Measurements from ENCODE around the gene LIN28A. TPM values are rescaled to one million over a fixed set of nuclear protein-coding genes. Genes with fewer than 3 reads are reported as not detected.

Gene LIN28A
- total and polyA plus RNA-seq, 10 of the 15 experiments (the other 5 are each of a cell fraction or from before 2014, with no cell fraction given), result 0.13 to 0.59 (median 0.30) TPM; not detected in 7

- Histone ChIP-seq H3K4me3 (no peak overlapping the region), H3K9me3 (replicated peaks; ENCODE audit: control insufficient read depth, insufficient read depth, low read length) (no peaks in the 10 kb centered on the region), H3K4me1 (ENCODE audit: control insufficient read depth, insufficient read depth, low read length) (no peaks in the 10 kb centered on the region), H3K27ac (ENCODE audit: control insufficient read depth, insufficient read depth) (no peak overlapping the region), H3K36me3 (ENCODE audit: control insufficient read depth in 2 of 2, insufficient read depth in 2 of 2, low read length in 1 of 2) (peaks cover 4 to 19% of the 10 kb centered on the region in 2 experiments; a peak in 3 of 4 replicates), H2AFZ (ENCODE audit: control insufficient read depth, low read depth, low read length) (no peak overlapping the region), H3K4me2 (ENCODE audit: control insufficient read depth, insufficient read depth) (no peak overlapping the region), H3K27me3 (replicated peaks in 1 of 2; ENCODE audit: control insufficient read depth in 2 of 2, insufficient read depth in 2 of 2, low read length in 1 of 2) (no peaks in the 10 kb centered on the region), H4K20me1 (ENCODE audit: control insufficient read depth, insufficient read depth) (no peaks in the 10 kb centered on the region), H3K9ac (ENCODE audit: control insufficient read depth, insufficient read depth, low read length) (no peak overlapping the region), H3K79me2 (ENCODE audit: control insufficient read depth, insufficient read depth, low read length) (no peaks in the 10 kb centered on the region)
- TF ChIP-seq ZNF592 (IDR thresholded peaks at IDR 0.05) (no peak), MYB (IDR thresholded peaks at IDR 0.05; ENCODE audit: borderline replicate concordance, low read depth, low read length) (no peak), IRF4 (IDR thresholded peaks at IDR 0.05; ENCODE audit: low read depth, low read length) (no peak), NR2C2 (IDR thresholded peaks at IDR 0.05; ENCODE audit: borderline replicate concordance, control insufficient read depth, insufficient read length, low read depth) (no peak), RELA (IDR thresholded peaks at IDR 0.05; ENCODE audit: borderline replicate concordance, partially characterized antibody) (no peak), JUND (IDR thresholded peaks at IDR 0.05; ENCODE audit: low read depth, low read length) (no peak), MTA2 (IDR thresholded peaks at IDR 0.05; ENCODE audit: low read depth) (no peak), CHD1 (IDR thresholded peaks at IDR 0.05; ENCODE audit: low read depth, low read length) (no peak), JUNB (IDR thresholded peaks at IDR 0.05) (no peak), ASH2L (IDR thresholded peaks at IDR 0.05; ENCODE audit: borderline replicate concordance, low read depth) (no peak), KDM1A (IDR thresholded peaks at IDR 0.05; ENCODE audit: borderline replicate concordance) (no peak), ATF3 (IDR thresholded peaks at IDR 0.05; ENCODE audit: borderline replicate concordance, extremely low read depth, low read depth, low read length) (no peak), RAD21 (IDR thresholded peaks at IDR 0.05; ENCODE audit: insufficient read depth, low read depth, low read length) (no peak), CREB1 (IDR thresholded peaks at IDR 0.05; ENCODE audit: low read depth) (no peak), PBX3 (IDR thresholded peaks at IDR 0.05; ENCODE audit: insufficient replicate concordance, low read depth, low read length) (no peak), MAX (IDR thresholded peaks at IDR 0.05; ENCODE audit: low read depth, low read length) (no peak), SREBF2 (IDR thresholded peaks at IDR 0.05; ENCODE audit: low read length) (no peak), HDAC6 (IDR thresholded peaks at IDR 0.05; ENCODE audit: unreplicated experiment) (no peak)
- ChIA-PET CTCF (interaction anchor here (1.0 to 2.6 kb wide), 2 partner anchors 11 to 43 kb away, joined by 3 to 14 read pairs; partner anchors contain the start of gene HMGN2), RAD21 (ENCODE audit: unreplicated experiment) (no interaction called here), SMC1A (ENCODE audit: uncharacterized antibody, unreplicated experiment) (no interaction called here), POLR2A (no interaction called here)
- ATAC-seq (no peak), DNase-seq (ENCODE audit: low read depth, low spot score) (no peak), FAIRE-seq (no peak)
- intact Hi-C loops (cut with micrococcal nuclease; ENCODE audit: unreplicated experiment), result no loop called here
- in situ Hi-C loops (cut with MboI), result no loop called here
- no TSS peak for BruUV-seq (replicated peaks)
- WGBS (ENCODE audit: insufficient coverage, insufficient replicate concordance, low lambda C conversion rate, missing lambda C conversion rate), result 72% methylated on average over 3 of the region's 3 CpGs
These were observed 49.0 kb downstream of the LIN28A start for GRCh38 chr1:26459573-26460031.
